HepG2 (cell line): ENCODE measurements around the gene PCYT2. TPM values are rescaled to one million over a fixed set of nuclear protein-coding genes. Genes with fewer than 3 reads are reported as not detected.

Source experiments
- BRCA1 ChIP-seq: sonication (generic); formaldehyde crosslinking; IDR thresholded peaks from 2 replicates; pipeline ENCODE4 v1.4.0; 2020; ENCODE audit warnings: missing genetic modification reagents
- CBX2 ChIP-seq, 2 experiments: fragments of 200-600 bp in 1 of 2; sonication (generic); formaldehyde crosslinking in 1 of 2; IDR thresholded peaks; 2 replicates each; pipeline versions ENCODE4 v1.7.0 to v1.8.1; 2018 to 2022; ENCODE audit warnings: low read depth in 2 of 2, low read length in 1 of 2, mild to moderate bottlenecking in 1 of 2, missing genetic modification reagents in 1 of 2
- FOXP4 ChIP-seq: sonication (generic); formaldehyde crosslinking; IDR thresholded peaks from 2 replicates; pipeline ENCODE4 v1.4.0; 2020; ENCODE audit warnings: missing genetic modification reagents
- HBP1 ChIP-seq: IDR thresholded peaks from 2 replicates; pipeline ENCODE4 v1.6.1; 2016; ENCODE audit warnings: low read depth, control low read depth
- HOXA5 ChIP-seq: sonication (generic); formaldehyde crosslinking; IDR thresholded peaks from 2 replicates; pipeline ENCODE4 v1.4.0; 2020; ENCODE audit warnings: missing genetic modification reagents
- IRF2 ChIP-seq: IDR thresholded peaks from 2 replicates; pipeline ENCODE4 v1.6.1; 2018; ENCODE audit warnings: missing genetic modification reagents, missing compliant biosample characterization
- KAT8 ChIP-seq: IDR thresholded peaks from 2 replicates; pipeline ENCODE4 v1.6.1; 2016; ENCODE audit warnings: missing genetic modification reagents, missing compliant biosample characterization
- POGK ChIP-seq: sonication (generic); formaldehyde crosslinking; conservative IDR thresholded peaks from 2 replicates; pipeline ENCODE4 v1.8.0; 2022; ENCODE audit warnings: mild to moderate bottlenecking, moderate library complexity, missing genetic modification reagents
- PRDM4 ChIP-seq: sonication (generic); formaldehyde crosslinking; IDR thresholded peaks from 2 replicates; pipeline ENCODE4 v1.9.0; 2021; ENCODE audit warnings: missing genetic modification reagents, borderline replicate concordance
- RFX5 ChIP-seq: IDR thresholded peaks from 2 replicates; pipeline ENCODE4 v1.6.1; 2011; ENCODE audit warnings: low read depth, low read length, improper control_type of control experiment
- SOX6 ChIP-seq, 2 experiments: fragments of 450-650 bp in 1 of 2; sonication (generic) in 1 of 2; formaldehyde crosslinking in 1 of 2; IDR thresholded peaks; 2 replicates each; pipeline versions ENCODE4 v1.4.0 to v1.6.1; 2017 to 2020; ENCODE audit warnings: antibody characterized with exemption in 1 of 2, mild to moderate bottlenecking in 1 of 2, missing genetic modification reagents in 1 of 2
- SPEN ChIP-seq: sonication (generic); formaldehyde crosslinking; IDR thresholded peaks from 2 replicates; pipeline ENCODE4 v1.5.1; 2020; ENCODE audit warnings: low read depth, mild to moderate bottlenecking, missing genetic modification reagents
- TFAP4 ChIP-seq: sonication (generic); IDR thresholded peaks from 2 replicates; pipeline ENCODE4 v1.6.1; 2016; ENCODE audit warnings: low read depth, borderline replicate concordance
- YY1 ChIP-seq: IDR thresholded peaks from 2 replicates; pipeline ENCODE4 v1.6.1; 2011; ENCODE audit warnings: low read length, low read depth, moderate library complexity, mild to moderate bottlenecking; ENCODE audit not compliant: insufficient read depth, insufficient replicate concordance
- ZNF616 ChIP-seq: sonication (generic); formaldehyde crosslinking; IDR thresholded peaks from 2 replicates; pipeline ENCODE4 v1.5.0; 2020; ENCODE audit warnings: low read depth, mild to moderate bottlenecking, missing genetic modification reagents
- polyA plus RNA-seq, 8 experiments: library from polyadenylated mRNA; depleted of rRNA in 3 of 8; stranded (reverse) in 7 of 8; unstranded in 1 of 8; fragments of >200 nt; fragmentation: Illumina TruSeq in 4 of 8; extraction: Trizol in 4 of 8; gene quantifications; 2 replicates each; pipeline versions ENCODE4 v1.2.1 to v1.2.3, GENCODE V29; 2011 to 2016; ENCODE audit warnings: low read depth in 4 of 8, missing spikeins in 1 of 8, mixed read lengths in 1 of 8; ENCODE audit not compliant: insufficient read depth in 1 of 8
- total RNA-seq, 5 experiments: library from RNA; depleted of rRNA; stranded (reverse); fragments of >200 nt; fragmentation: Illumina TruSeq; extraction: Trizol; gene quantifications; 2 replicates each; pipeline ENCODE4 v1.2.3, GENCODE V29; 2016; ENCODE audit warnings: low read depth in 1 of 5

PCYT2 gene
- total and polyA plus RNA-seq, 2 of the 13 experiments (the other 11 are each of a cell fraction or from before 2014, with no cell fraction given), result 147 to 297 TPM

DNA sequence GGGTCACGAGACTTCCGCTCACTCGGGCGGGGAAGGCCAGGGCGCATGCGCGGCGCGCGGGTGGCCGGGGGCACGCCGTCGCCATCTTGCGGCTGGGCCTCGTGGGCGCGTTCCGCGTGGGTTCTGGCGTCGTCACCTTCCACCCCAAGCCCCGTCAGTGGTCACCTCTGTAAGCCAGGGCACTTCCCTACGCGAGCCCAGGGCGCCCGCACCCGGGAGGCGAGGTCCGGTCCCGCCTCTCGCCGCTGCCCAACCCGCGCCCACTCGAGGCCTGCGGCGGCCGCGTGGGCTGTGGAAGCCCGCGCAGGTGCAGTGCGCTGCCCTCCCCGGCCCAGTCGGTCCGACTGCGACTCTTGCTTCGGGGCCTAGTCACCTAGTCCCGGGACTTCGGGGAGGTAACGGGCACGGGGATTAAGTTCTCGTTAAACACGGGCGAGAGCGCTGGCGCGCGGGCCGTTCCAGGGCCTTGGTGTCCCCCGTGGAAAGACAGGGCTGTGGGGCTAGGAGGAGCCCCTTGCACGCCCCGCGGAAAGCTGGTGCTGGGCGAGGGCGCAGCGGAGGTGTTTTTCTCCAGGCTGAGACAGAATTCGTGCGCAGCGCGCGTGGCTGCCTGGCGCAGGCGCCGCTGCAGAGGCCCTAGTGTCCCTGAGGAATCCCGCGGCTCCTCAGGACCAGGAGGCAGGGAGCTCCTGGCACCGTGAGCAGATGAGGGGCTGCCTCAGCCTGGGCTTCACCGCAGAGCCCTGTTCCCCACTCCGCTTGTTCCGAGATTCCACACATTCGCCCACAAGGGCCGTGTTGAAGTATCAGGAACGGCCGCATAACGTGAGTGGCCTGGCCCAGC is 39.6 kb downstream of the PCYT2 start (continued):
- TF ChIP-seq BRCA1 (CRISPR knock-in tag) (no peak; the same call in 1 of the 2 replicates), FOXP4 (0 out of 2 replicates have a peak, but pooled peaks have one; percentile 27), KAT8 (CRISPR knock-in tag) (peak; percentile 81), ZNF616 (peak; percentile 94), POGK (peak; percentile 95), TFAP4 (peak; percentile 9; the same call in 1 of the 2 replicates), SPEN (CRISPR knock-in tag) (peak; percentile 93), RFX5 (peak; percentile 51; the same call in 1 of the 2 replicates), PRDM4 (CRISPR knock-in tag) (no peak; the same call in 1 of the 2 replicates), HBP1 (CRISPR knock-in tag) (0 out of 2 replicates have a peak, but pooled peaks have one; percentile 38), SOX6 (IDR thresholded peaks at IDR 0.05) (no peak), SOX6 (CRISPR knock-in tag; IDR thresholded peaks at IDR 0.05) (peak; percentile 47; the same call in 1 of the 2 replicates), YY1 (peak; percentile 97), HOXA5 (CRISPR knock-in tag) (peak; percentile 51), CBX2 (IDR thresholded peaks at IDR 0.05; ENCODE audit: low read depth, low read length) (no peak), CBX2 (CRISPR knock-in tag; IDR thresholded peaks at IDR 0.05; ENCODE audit: low read depth) (no peak; the same call in 1 of the 2 replicates), IRF2 (CRISPR knock-in tag) (peak; percentile 71)
